ENCODE measurements around the gene LRRK2.
"Not testable (repeated sequence)": the region's sequence is repeated elsewhere in the genome, so short reads cannot be mapped to it uniquely, and the experiment has no call there.

LRRK2 gene

DNA sequence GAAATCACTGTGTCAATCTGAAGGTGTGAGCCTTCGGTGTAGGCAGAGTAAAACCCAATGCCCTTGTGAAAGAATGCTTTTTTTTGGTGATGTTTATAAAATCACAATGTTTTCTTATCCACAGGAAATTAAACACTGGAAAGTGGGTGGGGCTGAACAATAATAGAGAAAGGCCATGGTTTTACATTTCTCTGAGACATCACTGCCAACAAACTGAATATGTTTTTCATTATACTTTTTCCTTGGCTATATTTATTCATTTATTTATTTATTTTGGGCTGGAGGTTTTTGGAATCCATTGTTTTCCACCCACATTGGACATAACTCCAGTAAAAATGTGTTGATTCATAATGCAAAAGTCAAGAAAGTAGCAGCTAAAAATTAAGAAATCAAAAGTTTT, 16.9 kb downstream of the LRRK2 start:
- Histone ChIP-seq H4K20me1 (ENCODE audit: control insufficient read depth, insufficient read depth, low read depth, low read length) (no peaks in the 10 kb centered on the region), H3K36me3 (ENCODE audit: control insufficient read depth, low read length) (no peaks in the 10 kb centered on the region), H3K79me2 (ENCODE audit: control insufficient read depth, low read length) (no peaks in the 10 kb centered on the region), H3K4me3 (ENCODE audit: low read length) (no peak overlapping the region), H3K27ac (ENCODE audit: low read depth, low read length) (no peak overlapping the region), H3K4me1 (ENCODE audit: control insufficient read depth, low read length) (peaks cover 4% of the 10 kb centered on the region; the same call in 1 of the 2 replicates), H3K27me3 (ENCODE audit: control insufficient read depth, low read length) (no peaks in the 10 kb centered on the region), H3K9me3 (ENCODE audit: control insufficient read depth, insufficient read depth, low read length) (no peaks in the 10 kb centered on the region), H3K4me2 (ENCODE audit: low read length) (no peak overlapping the region), H3F3A (ENCODE audit: control insufficient read depth, insufficient read depth) (no peaks in the 10 kb centered on the region), H3K9me2 (replicated peaks; ENCODE audit: control insufficient read depth, low read length) (no peaks in the 10 kb centered on the region)
- TF ChIP-seq EZH2phosphoT487 (IDR thresholded peaks at IDR 0.05; ENCODE audit: borderline replicate concordance, low read length), result no peak

- not testable (repeated sequence) for H3K9me3 ChIP-seq (ENCODE audit: control insufficient read depth, insufficient read depth, low read length); H3F3A ChIP-seq (ENCODE audit: control insufficient read depth, insufficient read depth); H3K4me3 ChIP-seq (ENCODE audit: low read length); H3K4me2 ChIP-seq (ENCODE audit: low read length); H3K27ac ChIP-seq (ENCODE audit: low read depth, low read length); H3K36me3 ChIP-seq (ENCODE audit: control insufficient read depth, low read length); H3K79me2 ChIP-seq (ENCODE audit: control insufficient read depth, low read length); H3K27me3 ChIP-seq (ENCODE audit: control insufficient read depth, low read length); H4K20me1 ChIP-seq (ENCODE audit: control insufficient read depth, insufficient read depth, low read depth, low read length); H3K9me2 ChIP-seq (replicated peaks; ENCODE audit: control insufficient read depth, low read length)
- H3K4me1 ChIP-seq (ENCODE audit: control insufficient read depth, low read length), result peaks cover 18% of the 10 kb centered on the region
Observed at GRCh38 chr12:40244526-40245156, 19.8 kb downstream of the LRRK2 start.

DNA sequence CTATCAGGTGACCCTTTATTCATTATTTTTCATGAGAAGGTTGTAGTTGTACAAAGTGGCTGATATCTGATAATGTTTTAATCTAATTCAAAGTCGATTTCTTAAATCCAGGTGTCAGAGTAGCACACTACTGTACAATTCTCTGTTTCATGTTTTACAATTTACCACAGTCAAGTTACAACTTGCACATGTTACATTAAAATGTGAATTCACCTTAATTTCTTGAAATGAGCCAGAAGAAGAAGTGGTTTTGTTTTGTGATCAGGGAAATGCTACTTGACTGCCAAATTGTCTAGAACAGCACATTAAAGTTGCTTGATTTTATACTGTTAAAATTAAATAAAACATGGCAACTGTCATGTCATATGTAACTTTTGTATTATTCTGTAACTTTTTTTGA, 23.2 kb downstream of the LRRK2 start:
- H3K27me3 ChIP-seq (ENCODE audit: control insufficient read depth, low read length), result no peaks in the 10 kb centered on the region
- H3K4me1 ChIP-seq (ENCODE audit: control insufficient read depth, low read length), result peaks cover 13% of the 10 kb centered on the region
- H3F3A ChIP-seq (ENCODE audit: control insufficient read depth, insufficient read depth), result no peaks in the 10 kb centered on the region
- no peaks in the 10 kb centered on the region for H3K36me3 ChIP-seq (ENCODE audit: control insufficient read depth, low read length)
- H4K20me1 ChIP-seq (ENCODE audit: control insufficient read depth, insufficient read depth, low read depth, low read length), result no peaks in the 10 kb centered on the region
- no peak for TF ChIP-seq EZH2phosphoT487 (IDR thresholded peaks at IDR 0.05; ENCODE audit: borderline replicate concordance, low read length)
- no peak overlapping the region for H3K27ac ChIP-seq (ENCODE audit: low read depth, low read length)
- H3K9me2 ChIP-seq (replicated peaks; ENCODE audit: control insufficient read depth, low read length), result no peaks in the 10 kb centered on the region
- H3K4me3 ChIP-seq (ENCODE audit: low read length), result no peak overlapping the region
- no peaks in the 10 kb centered on the region for H3K9me3 ChIP-seq (ENCODE audit: control insufficient read depth, insufficient read depth, low read length)
- no peaks in the 10 kb centered on the region for H3K79me2 ChIP-seq (ENCODE audit: control insufficient read depth, low read length)
- no peak overlapping the region for H3K4me2 ChIP-seq (ENCODE audit: low read length)

GRCh38 chr12:40248585-40249297, 23.9 kb downstream of the LRRK2 start:
- H3K4me1 ChIP-seq (ENCODE audit: control insufficient read depth, low read length), result peaks cover 13% of the 10 kb centered on the region
- H3K4me2 ChIP-seq (ENCODE audit: low read length), result peak overlapping the region; percentile 40
- no peaks in the 10 kb centered on the region for H3K36me3 ChIP-seq (ENCODE audit: control insufficient read depth, low read length)
- no peaks in the 10 kb centered on the region for H4K20me1 ChIP-seq (ENCODE audit: control insufficient read depth, insufficient read depth, low read depth, low read length)
- no peaks in the 10 kb centered on the region for H3K9me2 ChIP-seq (replicated peaks; ENCODE audit: control insufficient read depth, low read length)
- no peaks in the 10 kb centered on the region for H3F3A ChIP-seq (ENCODE audit: control insufficient read depth, insufficient read depth)
- no peaks in the 10 kb centered on the region for H3K27me3 ChIP-seq (ENCODE audit: control insufficient read depth, low read length)
- H3K9me3 ChIP-seq (ENCODE audit: control insufficient read depth, insufficient read depth, low read length), result no peaks in the 10 kb centered on the region
- H3K27ac ChIP-seq (ENCODE audit: low read depth, low read length), result no peak overlapping the region
- no peaks in the 10 kb centered on the region for H3K79me2 ChIP-seq (ENCODE audit: control insufficient read depth, low read length)
- H3K4me3 ChIP-seq (ENCODE audit: low read length), result no peak overlapping the region
- TF ChIP-seq EZH2phosphoT487 (IDR thresholded peaks at IDR 0.05; ENCODE audit: borderline replicate concordance, low read length) (no peak), CTCF (IDR thresholded peaks at IDR 0.05; ENCODE audit: low read depth, low read length, poor library complexity, severe bottlenecking) (no peak)

DNA sequence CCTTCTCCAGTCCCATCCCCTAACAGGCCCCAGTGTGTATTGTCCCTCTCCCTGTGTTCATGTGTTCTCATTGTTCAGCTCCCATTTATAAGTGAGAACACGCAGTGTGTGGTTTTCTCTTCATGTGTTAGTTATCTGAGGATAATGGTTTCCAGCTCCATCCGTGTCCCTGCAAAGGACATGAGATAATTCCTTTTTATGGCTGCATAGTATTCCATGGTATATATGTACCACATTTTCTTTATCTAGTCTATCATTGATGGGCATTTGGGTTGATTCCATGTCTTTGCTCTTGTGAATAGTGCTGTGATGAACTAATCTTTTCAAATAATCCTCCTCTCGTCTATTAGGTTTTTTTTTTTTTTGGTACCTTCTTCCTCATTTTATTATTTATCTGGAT, 25.9 kb downstream of the LRRK2 start:
- H3K4me2 ChIP-seq (ENCODE audit: low read length); H4K20me1 ChIP-seq (ENCODE audit: control insufficient read depth, insufficient read depth, low read depth, low read length); H3K27ac ChIP-seq (ENCODE audit: low read depth, low read length); H3K79me2 ChIP-seq (ENCODE audit: control insufficient read depth, low read length); H3K9me2 ChIP-seq (replicated peaks; ENCODE audit: control insufficient read depth, low read length); H3K27me3 ChIP-seq (ENCODE audit: control insufficient read depth, low read length); H3K4me3 ChIP-seq (ENCODE audit: low read length); H3F3A ChIP-seq (ENCODE audit: control insufficient read depth, insufficient read depth); H3K36me3 ChIP-seq (ENCODE audit: control insufficient read depth, low read length); H3K9me3 ChIP-seq (ENCODE audit: control insufficient read depth, insufficient read depth, low read length): not testable (repeated sequence)
- H3K4me1 ChIP-seq (ENCODE audit: control insufficient read depth, low read length), result peaks cover 18% of the 10 kb centered on the region
